Gastroesophageal sphincter (tissue), 4 donors: ENCODE measurements around the gene ZNF225. TPM values are rescaled to one million over a fixed set of nuclear protein-coding genes. Genes with fewer than 3 reads are reported as not detected.

Source experiments
- ATAC-seq: fragments of 150-250 bp; one replicate; pipeline ENCODE4 v1.9.1; 2016; ENCODE audit warnings: mild to moderate bottlenecking, moderate library complexity
- H3K27ac ChIP-seq, 4 donors: fragments of 200-600 bp; sonication (generic) in 3 of 4; 1 replicate in 3 of 4; 2 replicates in 1 of 4; pipeline ENCODE4 v1.5.1; 2016 to 2019
- H3K27me3 ChIP-seq: fragments of 200-600 bp; sonication (generic); one replicate; pipeline ENCODE4 v1.5.1; 2019
- H3K36me3 ChIP-seq, 2 donors: fragments of 200-600 bp; sonication (generic); one replicate each; pipeline ENCODE4 v1.5.1; 2019; ENCODE audit warnings: control low read depth in 1 of 2
- H3K4me1 ChIP-seq, 3 donors: fragments of 200-600 bp; sonication (generic); 1 replicate in 2 of 3; 2 replicates in 1 of 3; pipeline ENCODE4 v1.5.1; 2016 to 2019; ENCODE audit warnings: control low read depth in 2 of 3
- H3K4me3 ChIP-seq, 2 donors: fragments of 200-600 bp; sonication (generic); one replicate each; pipeline ENCODE4 v1.5.1; 2019; ENCODE audit warnings: mild to moderate bottlenecking in 1 of 2, moderate library complexity in 1 of 2
- H3K9me3 ChIP-seq, 3 donors: fragments of 200-600 bp; sonication (generic); one replicate each; pipeline ENCODE4 v1.5.1; 2017 to 2019; ENCODE audit warnings: control low read depth in 2 of 3
- CTCF ChIP-seq, 4 experiments: fragments of 200-600 bp in 2 of 4; fragments of 450-650 bp in 2 of 4; sonication (generic) in 1 of 4; IDR thresholded peaks; one replicate each; pipeline ENCODE4 v1.5.1; 2017 to 2019; ENCODE audit warnings: antibody characterized with exemption in 4 of 4, mild to moderate bottlenecking in 2 of 4, moderate library complexity in 2 of 4
- EP300 ChIP-seq: sonication (generic); formaldehyde crosslinking; IDR thresholded peaks from one replicate; pipeline ENCODE4 v1.6.1; 2017; ENCODE audit warnings: antibody characterized with exemption, mild to moderate bottlenecking
- POLR2A ChIP-seq, 2 donors: fragments of 450-650 bp; IDR thresholded peaks; one replicate each; pipeline ENCODE4 v1.6.1; 2017; ENCODE audit warnings: antibody characterized with exemption in 2 of 2, mild to moderate bottlenecking in 2 of 2, moderate library complexity in 1 of 2
- POLR2AphosphoS5 ChIP-seq: sonication (generic); formaldehyde crosslinking; IDR thresholded peaks from one replicate; pipeline ENCODE4 v1.6.1; 2017; ENCODE audit warnings: antibody characterized with exemption
- WGBS, 2 donors: methylation state at CpG; one replicate each; pipeline ENCODE4 v1.1.5; 2018; ENCODE audit warnings: low coverage in 1 of 2; 5-methylcytosine and 5-hydroxymethylcytosine counted together
- small RNA-seq, 4 donors: library from RNA; depleted of rRNA; stranded (forward); fragments of <200 nt; gene quantifications; one replicate each; pipeline ENCODE3, GENCODE V24; 2016
- total RNA-seq, 4 donors: library from RNA; depleted of rRNA; stranded (reverse); fragments of >200 nt; gene quantifications; one replicate each; pipeline ENCODE4 v1.1.0, GENCODE V29; 2016

ZNF225 gene
- total RNA-seq, 4 donors from 2014 or later = 4.3 to 4.5 (median 4.4) TPM

DNA sequence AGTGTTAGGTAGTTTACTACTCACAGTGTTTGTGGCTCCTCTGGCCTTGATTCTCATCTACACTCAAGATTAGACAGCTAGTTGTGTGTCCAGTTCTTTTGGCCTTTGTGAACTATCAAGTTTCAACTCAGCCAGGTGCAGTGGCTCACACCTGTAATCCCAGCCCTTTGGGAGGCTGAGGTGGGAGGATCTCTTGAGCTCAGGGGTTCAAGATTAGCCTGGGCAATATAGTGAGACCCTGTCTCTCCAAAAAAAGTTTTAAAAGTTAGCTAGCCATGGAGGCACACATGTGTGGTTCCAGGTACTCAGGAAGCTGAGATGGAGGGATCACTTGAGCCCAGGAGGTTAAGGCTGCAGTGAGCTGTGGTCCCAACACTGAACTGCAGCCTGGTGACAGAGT is 67.8 kb downstream of the ZNF225 start:
- H3K4me1 ChIP-seq = no peaks in the 10 kb centered on the region
- TF ChIP-seq POLR2AphosphoS5 (no peak), POLR2A (IDR thresholded peaks at IDR 0.05) (no peak), EP300 (no peak), CTCF (IDR thresholded peaks at IDR 0.05) (no peak)
- H3K27ac ChIP-seq = no peak overlapping the region
- no peak overlapping the region for H3K4me3 ChIP-seq
- H3K9me3 ChIP-seq = peaks cover 5 to 98% (median 11%) of the 10 kb centered on the region in 3 donors
- H3K36me3 ChIP-seq = peaks cover 6 to 17% of the 10 kb centered on the region in 2 donors
- ATAC-seq = no peak
- no peaks in the 10 kb centered on the region for H3K27me3 ChIP-seq

DNA sequence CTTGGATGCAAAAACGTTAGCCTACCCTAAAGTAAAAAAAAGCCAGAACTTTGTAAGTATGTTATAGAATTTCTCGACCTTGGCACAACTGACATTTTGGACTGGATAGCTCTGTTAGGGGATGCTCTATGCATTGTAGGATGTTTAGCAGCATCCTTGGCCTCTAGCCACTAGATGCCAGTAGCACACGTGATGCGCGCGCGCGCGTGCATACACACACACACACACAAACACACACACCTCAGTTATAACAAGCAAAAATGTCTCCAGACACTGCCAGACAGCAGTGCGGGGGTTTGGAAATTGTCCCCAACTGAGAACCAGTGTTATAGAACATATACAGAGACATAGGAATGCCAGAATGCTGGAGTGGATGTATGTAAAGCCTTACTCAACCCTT is 68.9 kb downstream of the ZNF225 start:
- no peak overlapping the region for H3K27ac ChIP-seq
- peaks cover 2 to 91% (median 5%) of the 10 kb centered on the region in 3 donors for H3K9me3 ChIP-seq
- no peak for ATAC-seq
- H3K4me3 ChIP-seq = no peak overlapping the region
- H3K36me3 ChIP-seq = peaks cover 0 to 5% of the 10 kb centered on the region in 2 donors
- no peaks in the 10 kb centered on the region for H3K27me3 ChIP-seq
- H3K4me1 ChIP-seq = no peaks in the 10 kb centered on the region
- TF ChIP-seq EP300 (no peak), CTCF (IDR thresholded peaks at IDR 0.05) (no peak), POLR2AphosphoS5 (no peak)
- WGBS, 2 donors = 71 to 74% methylated on average over 3 to 6 of the region's 10 CpGs

Small RNA genes lying within 50 kb of the gene (small RNA-seq; reads per million reads assigned to genes)
- 0 reads per million in 4 donors for gene RNU6-902P

Other genes starting within 250 kb of the ZNF225 start
- 1 to 10 TPM; 2.3 to 5.0 (median 3.9) TPM for gene ZNF404, start 229.4 kb upstream of the ZNF225 start, total RNA-seq
- gene ZNF45, start 178.1 kb upstream of the ZNF225 start, total RNA-seq = 10 to 100 TPM in 3 of 4 donors, 1 to 10 TPM in 1; 9.7 to 16.7 (median 12.0) TPM
- 10 to 100 TPM in 1 of 4 donors, 1 to 10 TPM in 3; 4.2 to 14.3 (median 6.2) TPM for gene ZNF221, start 162.2 kb upstream of the ZNF225 start, total RNA-seq
- 1 to 10 TPM; 6.2 to 6.9 (median 6.4) TPM for gene ZNF155, start 129.2 kb upstream of the ZNF225 start, total RNA-seq
- 1 to 10 TPM; 2.8 to 6.1 (median 3.7) TPM for gene ZNF230, start 110.4 kb upstream of the ZNF225 start, total RNA-seq
- 1 to 10 TPM; 2.0 to 4.9 (median 2.5) TPM for gene ZNF222, start 88.0 kb upstream of the ZNF225 start, total RNA-seq
- 1 to 10 TPM; 2.3 to 5.5 (median 4.4) TPM for gene ZNF223, start 61.4 kb upstream of the ZNF225 start, total RNA-seq
- gene ZNF284, start 41.2 kb upstream of the ZNF225 start, total RNA-seq = 1 to 10 TPM; 2.0 to 2.5 (median 2.4) TPM
- 10 to 100 TPM; 12.5 to 33.0 (median 16.8) TPM for gene ZNF224, start 19.0 kb upstream of the ZNF225 start, total RNA-seq
- 1 to 10 TPM; 6.7 to 9.3 (median 7.1) TPM for gene ZNF234, start 28.2 kb downstream of the ZNF225 start, total RNA-seq
- 10 to 100 TPM; 14.7 to 28.2 (median 20.5) TPM for gene ZNF226, start 51.7 kb downstream of the ZNF225 start, total RNA-seq
- gene ZNF227, start 99.1 kb downstream of the ZNF225 start, total RNA-seq = 10 to 100 TPM; 10.6 to 19.3 (median 14.7) TPM
- gene ZNF233, start 146.5 kb downstream of the ZNF225 start, total RNA-seq = 1 to 10 TPM in 3 of 4 donors, under 1 TPM in 1; 0.37 to 1.9 (median 1.4) TPM
- gene ZNF235, start 191.6 kb downstream of the ZNF225 start, total RNA-seq = 10 to 100 TPM in 1 of 4 donors, 1 to 10 TPM in 3; 5.6 to 15.6 (median 7.9) TPM
- 10 to 100 TPM in 1 of 4 donors, 1 to 10 TPM in 3; 4.3 to 10.9 (median 5.1) TPM for gene ZNF112, start 243.3 kb downstream of the ZNF225 start, total RNA-seq